Neural progenitor cell (in vitro differentiated cells): ENCODE measurements around the gene PDLIM4.

Experiments used
- CTCF ChIP-seq: fragments of 200-600 bp; sonication (generic); IDR thresholded peaks from 2 replicates; pipeline ENCODE4 v1.5.1; 2017; ENCODE audit warnings: antibody characterized with exemption, mild to moderate bottlenecking
- EZH2phosphoT487 ChIP-seq: fragments of 200-600 bp; sonication (generic); IDR thresholded peaks from 2 replicates; pipeline ENCODE4 v1.6.1; 2017; ENCODE audit warnings: antibody characterized with exemption

GRCh38 chr5:132262882-132263547 lies 5.5 kb downstream of the PDLIM4 start:
- TF ChIP-seq CTCF (no peak), EZH2phosphoT487 (no peak)
